ENCODE data around the gene CALN1. TPM values are rescaled to one million over a fixed set of nuclear protein-coding genes. Genes with fewer than 3 reads are reported as not detected.

The CALN1 gene
- total and polyA plus RNA-seq, 12 donors: not detected

DNA sequence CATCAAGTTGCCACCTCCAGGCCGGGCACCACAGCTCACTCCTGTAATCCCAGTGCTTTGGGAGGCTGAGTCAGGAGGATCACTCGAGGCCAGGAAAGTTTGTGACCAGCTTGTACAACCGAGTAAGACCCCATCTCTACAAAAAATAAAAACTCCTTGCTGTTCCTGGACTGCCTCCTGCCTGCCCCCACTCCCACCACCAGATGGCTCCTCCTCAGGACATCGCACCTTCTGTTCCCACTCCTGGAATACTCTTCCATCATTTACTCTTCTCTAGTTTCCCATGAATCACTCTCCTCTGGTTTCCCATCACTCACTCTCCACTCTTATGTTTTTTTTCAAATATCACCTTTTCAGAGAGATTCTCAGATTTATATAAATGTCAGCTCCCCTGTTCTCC, 540.7 kb downstream of the CALN1 start:
- H3K36me3 ChIP-seq: no peaks in the 10 kb centered on the region
- no peaks in the 10 kb centered on the region for H3K27me3 ChIP-seq
- DNase-seq (no peak), ATAC-seq (no peak)
- no peak overlapping the region for H3K27ac ChIP-seq
- peaks cover 0 to 16% (median 5%) of the 10 kb centered on the region in 11 donors for H3K9me3 ChIP-seq
- intact Hi-C loops (cut with DNase I): no loop called here
- no peak overlapping the region for H3K4me3 ChIP-seq
- H3K4me1 ChIP-seq: no peaks in the 10 kb centered on the region
- WGBS, 2 donors: 69 to 81% methylated on average over 4 of the region's 4 CpGs
- TF ChIP-seq CTCF (IDR thresholded peaks at IDR 0.05): peak in 4 of 9 donors; percentile 14 to 20 (median 16)

GRCh38 chr7:71870812-71871211, 541.3 kb downstream of the CALN1 start:
- no peaks in the 10 kb centered on the region for H3K4me1 ChIP-seq
- 59 to 61% methylated on average over 2 of the region's 2 CpGs for WGBS, 2 donors
- no peak overlapping the region for H3K27ac ChIP-seq
- no peaks in the 10 kb centered on the region for H3K27me3 ChIP-seq
- ATAC-seq (no peak), DNase-seq (no peak)
- TF ChIP-seq CTCF (IDR thresholded peaks at IDR 0.05): no peak
- intact Hi-C loops (cut with DNase I): no loop called here
- H3K4me3 ChIP-seq: no peak overlapping the region
- H3K36me3 ChIP-seq: no peaks in the 10 kb centered on the region
- peaks cover 0 to 9% (median 0%) of the 10 kb centered on the region in 11 donors for H3K9me3 ChIP-seq

- no peak for TF ChIP-seq CTCF (IDR thresholded peaks at IDR 0.05)
- Histone ChIP-seq H3K4me1 (no peaks in the 10 kb centered on the region), H3K9me3 (peaks cover 0 to 3% (median 0%) of the 10 kb centered on the region in 11 donors), H3K27me3 (no peaks in the 10 kb centered on the region), H3K36me3 (no peaks in the 10 kb centered on the region), H3K4me3 (no peak overlapping the region), H3K27ac (no peak overlapping the region)
- DNase-seq (no peak), ATAC-seq (no peak)
- WGBS, 2 donors: 58 to 67% methylated on average over 1 of the region's 1 CpG
- intact Hi-C loops (cut with DNase I): no loop called here
These were observed 543.3 kb downstream of the CALN1 start for GRCh38 chr7:71868797-71869196.

GRCh38 chr7:71867626-71868025, 544.5 kb downstream of the CALN1 start:
- intact Hi-C loops (cut with DNase I): no loop called here
- Histone ChIP-seq H3K27ac (no peak overlapping the region), H3K4me3 (no peak overlapping the region), H3K36me3 (no peaks in the 10 kb centered on the region), H3K4me1 (no peaks in the 10 kb centered on the region), H3K27me3 (no peaks in the 10 kb centered on the region), H3K9me3 (peaks cover 0 to 3% (median 0%) of the 10 kb centered on the region in 11 donors)
- ATAC-seq: no peak
- no peak for TF ChIP-seq CTCF (IDR thresholded peaks at IDR 0.05)
- WGBS, 2 donors: 71 to 75% methylated on average over 8 of the region's 8 CpGs
- DNase-seq: no peak

Data from heart right ventricle (tissue), 16 donors.